Middle frontal gyrus (tissue), 1 donor: ENCODE results near the gene COPG1.

Experiments
- DNase-seq: peaks from one replicate; pipeline ENCODE4 v3.0.0-alpha.2; 2015; ENCODE audit warnings: low spot score; ENCODE audit errors: extremely low spot score

The COPG1 gene

GRCh38 chr3:129312671-129313414 lies 63.4 kb downstream of the COPG1 start:
- no peak for DNase-seq

- no peak for DNase-seq
Observed at GRCh38 chr3:129313415-129313664, 63.9 kb downstream of the COPG1 start.

GRCh38 chr3:129313665-129314385 lies 64.4 kb downstream of the COPG1 start:
- DNase-seq, result no peak

GRCh38 chr3:129314386-129315222 lies 65.2 kb downstream of the COPG1 start:
- DNase-seq, result peak; percentile 71

GRCh38 chr3:129315223-129315997 lies 66.0 kb downstream of the COPG1 start:
- no peak for DNase-seq

GRCh38 chr3:129315998-129316247 lies 66.5 kb downstream of the COPG1 start:
- no peak for DNase-seq

- peak; percentile 67 for DNase-seq
Observed at GRCh38 chr3:129316248-129317013, 67.0 kb downstream of the COPG1 start.

GRCh38 chr3:129317014-129317771 lies 67.8 kb downstream of the COPG1 start:
- DNase-seq, result no peak

GRCh38 chr3:129317848-129318247 lies 68.4 kb downstream of the COPG1 start:
- DNase-seq, result no peak

GRCh38 chr3:129318921-129319320 lies 69.5 kb downstream of the COPG1 start:
- no peak for DNase-seq

GRCh38 chr3:129320261-129320660 lies 70.9 kb downstream of the COPG1 start:
- DNase-seq, result no peak

- DNase-seq, result no peak
Observed at GRCh38 chr3:129320825-129321487, 71.5 kb downstream of the COPG1 start.

GRCh38 chr3:129321887-129322286 lies 72.5 kb downstream of the COPG1 start:
- DNase-seq, result no peak

- no peak for DNase-seq
Observed at GRCh38 chr3:129323651-129324294, 74.4 kb downstream of the COPG1 start.

- no peak for DNase-seq
Observed at GRCh38 chr3:129324855-129325254, 75.4 kb downstream of the COPG1 start.

- no peak for DNase-seq
Observed at GRCh38 chr3:129325383-129325782, 76.0 kb downstream of the COPG1 start.

- DNase-seq, result no peak
Observed at GRCh38 chr3:129326138-129326537, 76.7 kb downstream of the COPG1 start.

GRCh38 chr3:129326595-129326994 lies 77.2 kb downstream of the COPG1 start:
- no peak for DNase-seq
